HepG2 (cell line): ENCODE data around the gene C20orf141. TPM values are rescaled to one million over a fixed set of nuclear protein-coding genes. Genes with fewer than 3 reads are reported as not detected.

Source experiments
- ATAC-seq: fragments of 200-7000 bp; cut with Tn5 transposase; 3 replicates; pipeline ENCODE4 v1.9.1; 2020; ENCODE audit warnings: mild to moderate bottlenecking, moderate library complexity
- BruUV-seq: library from RNA; stranded (reverse); fragments of 400-500 nt; replicated peaks from 2 replicates; lab custom pipeline; 2021; lab: Mats Ljungman, UMichigan
- CTCF ChIA-PET: fragments of 300-600 bp; formaldehyde crosslinking; extraction: SDS; loops from one replicate; lab custom pipeline; 2021; ENCODE audit warnings: low total read pairs, inconsistent platforms, low intra/inter-chr PET ratio; lab: Yijun Ruan, JAX
- POLR2A ChIA-PET: fragments of 350-600 bp; sonication (Branson Sonifier 250); formaldehyde crosslinking; loops from one replicate; lab custom pipeline; 2020; ENCODE audit warnings: antibody characterized with exemption, inconsistent platforms; lab: Yijun Ruan, JAX
- DNase-seq: peaks from one replicate; pipeline ENCODE4 v3.0.0-alpha.2; 2015; ENCODE audit warnings: low spot score
- FAIRE-seq: peaks from 3 replicates; lab custom pipeline; 2011; peaks lifted over from hg19 to GRCh38; lab: Jason Lieb, UNC
- H2AFZ ChIP-seq: one replicate; pipeline ENCODE4 v1.6.1; 2011; ENCODE audit warnings: low read length, inconsistent platforms
- H3K27ac ChIP-seq: fragments of 300-600 bp; 3 replicates; pipeline ENCODE4 v1.8.0; 2011; ENCODE audit warnings: mixed run types, mild to moderate bottlenecking, mixed read lengths, low read length, inconsistent platforms; ENCODE audit not compliant: insufficient read depth; ENCODE audit errors: extremely low read length
- H3K27me3 ChIP-seq, 2 experiments: fragments of 200-600 bp in 1 of 2; 2 replicates in 1 of 2; 3 replicates in 1 of 2; pipeline versions ENCODE4 v1.6.0 to v1.8.0; 2011; ENCODE audit warnings: low read length in 2 of 2, mild to moderate bottlenecking in 2 of 2, moderate library complexity in 2 of 2, inconsistent platforms in 1 of 2; ENCODE audit not compliant: insufficient read depth in 2 of 2, control insufficient read depth in 1 of 2
- H3K36me3 ChIP-seq, 2 experiments: fragments of 200-600 bp in 1 of 2; replicated peaks in 1 of 2; 2 replicates in 1 of 2; 3 replicates in 1 of 2; pipeline versions ENCODE4 v1.5.1 to v1.8.0; 2011; ENCODE audit warnings: low read length in 2 of 2, inconsistent platforms in 1 of 2; ENCODE audit not compliant: insufficient read depth in 2 of 2, control insufficient read depth in 1 of 2
- H3K4me1 ChIP-seq: 2 replicates; pipeline ENCODE4 v1.5.1; 2012; ENCODE audit warnings: low read length, inconsistent platforms; ENCODE audit not compliant: insufficient read depth
- H3K4me2 ChIP-seq: 2 replicates; pipeline ENCODE4 v1.6.0; 2011; ENCODE audit warnings: low read depth, low read length, inconsistent platforms
- H3K4me3 ChIP-seq, 3 experiments: fragments of 200-600 bp in 1 of 3; sonication (generic), shearing (Covaris generic) in 1 of 3; replicated peaks in 1 of 3; 2 replicates each; pipeline ENCODE4 v1.5.1; 2011 to 2016; ENCODE audit warnings: low read length in 3 of 3, inconsistent platforms in 2 of 3, low read depth in 2 of 3, mild to moderate bottlenecking in 2 of 3, control low read depth in 1 of 3, mixed read lengths in 1 of 3; ENCODE audit not compliant: insufficient read depth in 1 of 3
- H3K79me2 ChIP-seq: one replicate; pipeline ENCODE4 v1.6.1; 2011; ENCODE audit warnings: low read length, inconsistent platforms; ENCODE audit not compliant: insufficient read depth
- H3K9ac ChIP-seq: 2 replicates; pipeline ENCODE4 v1.6.0; 2011; ENCODE audit warnings: mild to moderate bottlenecking, low read depth, low read length, inconsistent platforms; ENCODE audit not compliant: insufficient read depth
- H3K9me3 ChIP-seq: 2 replicates; pipeline ENCODE4 v1.5.1; 2012; ENCODE audit warnings: mild to moderate bottlenecking, low read length
- H4K20me1 ChIP-seq: 2 replicates; pipeline ENCODE4 v1.6.0; 2011; ENCODE audit warnings: inconsistent platforms, mild to moderate bottlenecking, low read length, moderate library complexity; ENCODE audit not compliant: insufficient read depth
- ELF3 ChIP-seq: IDR thresholded peaks from 2 replicates; pipeline ENCODE4 v1.6.1; 2016; ENCODE audit warnings: missing genetic modification reagents, missing compliant biosample characterization
- FOXO4 ChIP-seq: sonication (generic); formaldehyde crosslinking; conservative IDR thresholded peaks from 2 replicates; pipeline ENCODE4 v1.8.1; 2023; ENCODE audit warnings: missing genetic modification reagents
- MAFK ChIP-seq, 2 experiments: IDR thresholded peaks in 1 of 2; conservative IDR thresholded peaks in 1 of 2; 2 replicates each; pipeline ENCODE4 v1.6.1; 2011; ENCODE audit warnings: improper control_type of control experiment in 2 of 2, low read length in 2 of 2
- POLR2AphosphoS2 ChIP-seq: IDR thresholded peaks from 2 replicates; pipeline ENCODE4 v1.6.1; 2011; ENCODE audit warnings: low read depth, low read length, improper control_type of control experiment
- PPARG ChIP-seq: conservative IDR thresholded peaks from 2 replicates; pipeline ENCODE4 v1.6.1; 2016; ENCODE audit warnings: missing biosample characterization, missing genetic modification reagents
- SALL1 ChIP-seq: sonication (generic); formaldehyde crosslinking; IDR thresholded peaks from 2 replicates; pipeline ENCODE4 v1.8.0; 2022; ENCODE audit warnings: mild to moderate bottlenecking, missing genetic modification reagents
- SSRP1 ChIP-seq: IDR thresholded peaks from 2 replicates; pipeline ENCODE4 v1.6.1; 2016; ENCODE audit warnings: control low read depth
- TAF1 ChIP-seq: sonication (generic); formaldehyde crosslinking; IDR thresholded peaks from 2 replicates; pipeline ENCODE4 v1.4.0; 2020; ENCODE audit warnings: missing genetic modification reagents
- ZC3H4 ChIP-seq: sonication (generic); formaldehyde crosslinking; IDR thresholded peaks from 2 replicates; pipeline ENCODE4 v1.4.0; 2020; ENCODE audit warnings: missing genetic modification reagents, borderline replicate concordance
- ZFP41 ChIP-seq: sonication (generic); formaldehyde crosslinking; IDR thresholded peaks from 2 replicates; pipeline ENCODE4 v1.4.0; 2020; ENCODE audit warnings: mild to moderate bottlenecking, missing genetic modification reagents, borderline replicate concordance
- ZMYM3 ChIP-seq: sonication (generic); formaldehyde crosslinking; IDR thresholded peaks from 2 replicates; pipeline ENCODE4 v1.5.1; 2020; ENCODE audit warnings: mild to moderate bottlenecking, missing genetic modification reagents
- ZNF24 ChIP-seq: fragments of 450-650 bp; IDR thresholded peaks from 2 replicates; pipeline ENCODE4 v1.6.1; 2017; ENCODE audit warnings: antibody characterized with exemption, mild to moderate bottlenecking
- ZNF740 ChIP-seq: sonication (generic); formaldehyde crosslinking; IDR thresholded peaks from 2 replicates; pipeline ENCODE4 v1.4.0; 2020; ENCODE audit warnings: missing genetic modification reagents
- ZNF784 ChIP-seq: sonication (generic); formaldehyde crosslinking; IDR thresholded peaks from 2 replicates; pipeline ENCODE4 v1.5.1; 2020; ENCODE audit warnings: missing genetic modification reagents, mild to moderate bottlenecking, borderline replicate concordance
- ZNF883 ChIP-seq: sonication (generic); formaldehyde crosslinking; IDR thresholded peaks from 2 replicates; pipeline ENCODE4 v1.5.1; 2020; ENCODE audit warnings: mild to moderate bottlenecking, missing genetic modification reagents; ENCODE audit errors: not compliant biosample characterization
- WGBS: methylation state at CpG from one replicate; pipeline ENCODE4 v1.1.6; 2017; ENCODE audit warnings: low lambda C conversion rate; 5-methylcytosine and 5-hydroxymethylcytosine counted together
- in situ Hi-C: cut with HindIII; loops from 2 replicates; pipeline ENCODE4 v1.10.0; 2017; ENCODE audit warnings: low pct_unique_long_range_greater_than_20kb; ENCODE audit not compliant: extremely low pct_ligation_motif_present
- intact Hi-C: fragments of 100-400 bp; cut with micrococcal nuclease; formaldehyde crosslinking; loops from one replicate; pipeline ENCODE4 v1.10.0; 2022; ENCODE audit not compliant: unreplicated experiment
- polyA plus RNA-seq, 8 experiments: library from polyadenylated mRNA; depleted of rRNA in 3 of 8; stranded (reverse) in 7 of 8; unstranded in 1 of 8; fragments of >200 nt; fragmentation: Illumina TruSeq in 4 of 8; extraction: Trizol in 4 of 8; gene quantifications; 2 replicates each; pipeline versions ENCODE4 v1.2.1 to v1.2.3, GENCODE V29; 2011 to 2016; ENCODE audit warnings: low read depth in 4 of 8, missing spikeins in 1 of 8, mixed read lengths in 1 of 8; ENCODE audit not compliant: insufficient read depth in 1 of 8
- total RNA-seq, 5 experiments: library from RNA; depleted of rRNA; stranded (reverse); fragments of >200 nt; fragmentation: Illumina TruSeq; extraction: Trizol; gene quantifications; 2 replicates each; pipeline ENCODE4 v1.2.3, GENCODE V29; 2016; ENCODE audit warnings: low read depth in 1 of 5

The C20orf141 gene
- total and polyA plus RNA-seq, 2 of the 13 experiments (the other 11 are each of a cell fraction or from before 2014, with no cell fraction given) = not detected

- Histone ChIP-seq H3K4me1 (peaks cover 40% of the 10 kb centered on the region), H2AFZ (no peak overlapping the region), H3K4me2 (peak overlapping the region; percentile 77), H3K9me3 (no peaks in the 10 kb centered on the region), H3K36me3 (peaks cover 4 to 11% of the 10 kb centered on the region in 2 experiments; a peak in 3 of 5 replicates), H4K20me1 (no peaks in the 10 kb centered on the region), H3K4me3 (peak overlapping the region in 1 of 3 experiments; percentile 97; a peak in 2 of 6 replicates), H3K79me2 (peaks cover 8% of the 10 kb centered on the region), H3K9ac (no peak overlapping the region), H3K27ac (no peak overlapping the region), H3K27me3 (no peaks in the 10 kb centered on the region; a peak in 1 of 5 replicates)
- FAIRE-seq (no peak), ATAC-seq (no peak), DNase-seq (no peak)
- WGBS = 97% methylated on average over 15 of the region's 15 CpGs
- TF ChIP-seq ZNF740 (CRISPR knock-in tag) (0 out of 2 replicates have a peak, but pooled peaks have one; percentile 36), TAF1 (CRISPR knock-in tag) (no peak), ELF3 (CRISPR knock-in tag) (no peak), POLR2AphosphoS2 (no peak), FOXO4 (CRISPR knock-in tag) (0 out of 2 replicates have a peak, but pooled peaks have one; percentile 90), PPARG (CRISPR knock-in tag) (no peak), SALL1 (CRISPR knock-in tag) (0 out of 2 replicates have a peak, but pooled peaks have one; percentile 25), MAFK (conservative IDR thresholded peaks at IDR 0.05 in 1 of 2, IDR thresholded peaks at IDR 0.05 in 1 of 2; ENCODE audit: low read length in 2 of 2) (peak in 1 of 2 experiments; percentile 1; a peak in 1 of 4 replicates), SSRP1 (CRISPR knock-in tag) (0 out of 2 replicates have a peak, but pooled peaks have one; percentile 24), ZNF784 (CRISPR knock-in tag) (no peak), ZMYM3 (no peak), ZNF24 (no peak), ZC3H4 (CRISPR knock-in tag) (0 out of 2 replicates have a peak, but pooled peaks have one; percentile 61), ZFP41 (CRISPR knock-in tag) (0 out of 2 replicates have a peak, but pooled peaks have one; percentile 14), ZNF883 (CRISPR knock-in tag) (peak; percentile 55)
- in situ Hi-C loops = no loop called here
- TSS peak; percentile 52 for BruUV-seq
- POLR2A ChIA-PET = interaction anchor here (0.7 to 1.2 kb wide), 3 partner anchors 8 to 34 kb away, joined by 3 to 4 read pairs (median 3); partner anchors contain the start of gene PTPRA
- CTCF ChIA-PET = no interaction called here
- intact Hi-C loops = no loop called here
Observed at GRCh38 chr20:2838847-2839671, 24.3 kb downstream of the C20orf141 start.
